ENCODE results near the gene LRRC23. TPM values are rescaled to one million over a fixed set of nuclear protein-coding genes. Genes with fewer than 3 reads are reported as not detected.

Gene LRRC23
- total RNA-seq, 4 donors from 2014 or later, result 4.3 to 15.8 (median 8.5) TPM

GRCh38 chr12:6909421-6910145, 5.0 kb downstream of the LRRC23 start:
- Histone ChIP-seq H3K27ac (no peak overlapping the region), H3K4me1 (peaks cover 16% of the 10 kb centered on the region), H3K4me3 (no peak overlapping the region), H3K9me3 (no peaks in the 10 kb centered on the region), H3K27me3 (no peaks in the 10 kb centered on the region), H3K36me3 (peaks cover 4% of the 10 kb centered on the region)
- DNase-seq (ENCODE audit: low spot score in 2 of 2), result no peak
- no peak for TF ChIP-seq EP300 (IDR thresholded peaks at IDR 0.05)
- TF ChIP-seq CTCF (IDR thresholded peaks at IDR 0.05), result no peak
- no peak for TF ChIP-seq POLR2AphosphoS5 (IDR thresholded peaks at IDR 0.05)
- TF ChIP-seq POLR2A (IDR thresholded peaks at IDR 0.05), result no peak
- WGBS, result 86% methylated on average over 4 of the region's 4 CpGs

- Histone ChIP-seq H3K4me3 (no peak overlapping the region), H3K27ac (no peak overlapping the region), H3K36me3 (no peaks in the 10 kb centered on the region), H3K27me3 (no peaks in the 10 kb centered on the region), H3K9me3 (no peaks in the 10 kb centered on the region), H3K4me1 (peaks cover 20% of the 10 kb centered on the region)
- no peak for DNase-seq (ENCODE audit: low spot score in 2 of 2)
- TF ChIP-seq EP300 (IDR thresholded peaks at IDR 0.05) (no peak), POLR2A (IDR thresholded peaks at IDR 0.05) (no peak), CTCF (IDR thresholded peaks at IDR 0.05) (no peak), POLR2AphosphoS5 (IDR thresholded peaks at IDR 0.05) (no peak)
- 91% methylated on average over 15 of the region's 15 CpGs for WGBS
These were observed 7.7 kb downstream of the LRRC23 start for GRCh38 chr12:6912164-6912935.

- Histone ChIP-seq H3K4me3 (peak within 1 kb of the TSS; percentile 76), H3K27ac (peak within 1 kb of the TSS; percentile 77), H3K27me3 (no peaks in the 10 kb centered on the region), H3K36me3 (no peaks in the 10 kb centered on the region), H3K4me1 (peaks cover 20% of the 10 kb centered on the region), H3K9me3 (no peaks in the 10 kb centered on the region)
- under 1% methylated on average over 29 of the region's 68 CpGs for WGBS
- peak in 1 of 2 donors; percentile 89 for DNase-seq (ENCODE audit: low spot score in 2 of 2)
- TF ChIP-seq POLR2AphosphoS5 (IDR thresholded peaks at IDR 0.05) (no peak), CTCF (IDR thresholded peaks at IDR 0.05) (no peak), EP300 (IDR thresholded peaks at IDR 0.05) (no peak), POLR2A (IDR thresholded peaks at IDR 0.05) (no peak)
These were observed 9.8 kb downstream of the LRRC23 start, which contains the start of gene ENO2 for GRCh38 chr12:6914246-6914946. Gene ENO2 (plus strand): TSS chr12:6914580. CDS start chr12:6915833, 1,253 bp downstream.

- Histone ChIP-seq H3K27me3 (no peaks in the 10 kb centered on the region), H3K9me3 (no peaks in the 10 kb centered on the region), H3K4me3 (peak overlapping the region; percentile 76), H3K4me1 (peaks cover 20% of the 10 kb centered on the region), H3K27ac (peak overlapping the region; percentile 77), H3K36me3 (no peaks in the 10 kb centered on the region)
- WGBS, result 8% methylated on average over 26 of the region's 29 CpGs
- no peak for DNase-seq (ENCODE audit: low spot score in 2 of 2)
- no peak for TF ChIP-seq CTCF (IDR thresholded peaks at IDR 0.05)
These were observed 10.5 kb downstream of the LRRC23 start for GRCh38 chr12:6914947-6915788.

Measured in suprapubic skin (tissue), 4 donors.